Nephron (organoid): ENCODE measurements around the gene DGUOK.

Source experiments
- H3K27ac Mint-ChIP-seq, 3 experiments: 2 replicates each; pipeline ENCODE4 v1.8.0; 2020; ENCODE audit warnings: mixed read lengths in 3 of 3, mild to moderate bottlenecking in 2 of 3, moderate library complexity in 1 of 3
- H3K27me3 Mint-ChIP-seq: 2 replicates; pipeline ENCODE4 v1.8.0; 2021; ENCODE audit warnings: low read depth, mild to moderate bottlenecking, moderate library complexity, mixed read lengths
- H3K36me3 Mint-ChIP-seq: 2 replicates; pipeline ENCODE4 v1.8.0; 2020; ENCODE audit warnings: low read depth, mixed read lengths
- H3K4me1 Mint-ChIP-seq: 2 replicates; pipeline ENCODE4 v1.8.0; 2020; ENCODE audit warnings: mixed read lengths
- H3K4me3 Mint-ChIP-seq, 3 experiments: 2 replicates each; pipeline ENCODE4 v1.8.0; 2020; ENCODE audit warnings: mild to moderate bottlenecking in 3 of 3, mixed read lengths in 3 of 3, moderate library complexity in 2 of 3
- H3K9me3 Mint-ChIP-seq: 2 replicates; pipeline ENCODE4 v1.8.0; 2020; ENCODE audit warnings: mixed read lengths
- CTCF ChIP-seq, 3 experiments: fragments of 200-600 bp; sonication (generic); IDR thresholded peaks; one replicate each; pipeline ENCODE4 v1.5.0; 2021; ENCODE audit warnings: antibody characterized with exemption in 3 of 3; ENCODE audit not compliant: unreplicated experiment in 3 of 3

Gene DGUOK

GRCh38 chr2:74001781-74002504 is 75.3 kb downstream of the DGUOK start:
- no peaks in the 10 kb centered on the region for H3K27me3 Mint-ChIP-seq
- TF ChIP-seq CTCF (IDR thresholded peaks at IDR 0.05; ENCODE audit: unreplicated experiment in 3 of 3), result no peak
- no peaks in the 10 kb centered on the region for H3K9me3 Mint-ChIP-seq
- peak overlapping the region; percentile 74 to 93 (median 88) for H3K27ac Mint-ChIP-seq
- H3K4me3 Mint-ChIP-seq, result peak overlapping the region; percentile 83 to 85 (median 84)
- peaks cover 86% of the 10 kb centered on the region for H3K4me1 Mint-ChIP-seq
- H3K36me3 Mint-ChIP-seq, result peaks cover 8% of the 10 kb centered on the region

GRCh38 chr2:74002505-74003421 is 76.1 kb downstream of the DGUOK start:
- no peak for TF ChIP-seq CTCF (IDR thresholded peaks at IDR 0.05; ENCODE audit: unreplicated experiment in 3 of 3)
- H3K27ac Mint-ChIP-seq, result peak overlapping the region; percentile 90 to 96 (median 95)
- H3K9me3 Mint-ChIP-seq, result no peaks in the 10 kb centered on the region
- peaks cover 10% of the 10 kb centered on the region for H3K36me3 Mint-ChIP-seq
- H3K27me3 Mint-ChIP-seq, result no peaks in the 10 kb centered on the region
- peak overlapping the region; percentile 95 to 97 (median 96) for H3K4me3 Mint-ChIP-seq
- H3K4me1 Mint-ChIP-seq, result peaks cover 91% of the 10 kb centered on the region

- TF ChIP-seq CTCF (IDR thresholded peaks at IDR 0.05; ENCODE audit: unreplicated experiment in 3 of 3), result no peak
These were observed 77.0 kb downstream of the DGUOK start for GRCh38 chr2:74003494-74004211.

GRCh38 chr2:74004212-74005182 is 77.8 kb downstream of the DGUOK start:
- Mint-ChIP-seq H3K27me3 (no peaks in the 10 kb centered on the region), H3K4me1 (peaks cover 93% of the 10 kb centered on the region), H3K36me3 (peaks cover 18% of the 10 kb centered on the region), H3K4me3 (peak overlapping the region; percentile 95 to 97 (median 96)), H3K27ac (peak overlapping the region; percentile 30 to 96 (median 90)), H3K9me3 (no peaks in the 10 kb centered on the region)
- TF ChIP-seq CTCF (IDR thresholded peaks at IDR 0.05; ENCODE audit: unreplicated experiment in 3 of 3), result no peak

More at GRCh38 chr2:74003494-74004211, 77.0 kb downstream of the DGUOK start:
- Mint-ChIP-seq H3K27ac (peak overlapping the region; percentile 90 to 96 (median 95)), H3K27me3 (no peaks in the 10 kb centered on the region), H3K4me3 (peak overlapping the region; percentile 95 to 97 (median 96)), H3K4me1 (peaks cover 91% of the 10 kb centered on the region), H3K9me3 (no peaks in the 10 kb centered on the region), H3K36me3 (peaks cover 14% of the 10 kb centered on the region)

- Mint-ChIP-seq H3K4me1 (peaks cover 93% of the 10 kb centered on the region), H3K36me3 (peaks cover 18% of the 10 kb centered on the region), H3K27ac (peak overlapping the region; percentile 30 to 37 (median 37)), H3K27me3 (no peaks in the 10 kb centered on the region), H3K9me3 (no peaks in the 10 kb centered on the region), H3K4me3 (peak overlapping the region; percentile 68 to 95 (median 71))
- TF ChIP-seq CTCF (IDR thresholded peaks at IDR 0.05; ENCODE audit: unreplicated experiment in 3 of 3), result no peak
These were observed 79.1 kb downstream of the DGUOK start for GRCh38 chr2:74005786-74006185.
